Activated T-cell treated with anti-CD3 and anti-CD28 coated beads, Interleukin-2, amount 50 U/mL, for 1 hour (primary cell): ENCODE measurements around the gene NAALADL1.
"Not testable (repeated sequence)": the region's sequence is repeated elsewhere in the genome, so short reads cannot be mapped to it uniquely, and the experiment has no call there.

Experiments used
- DNase-seq: peaks from one replicate; pipeline ENCODE4 v3.0.0-alpha.2; 2020

NAALADL1 gene

DNA sequence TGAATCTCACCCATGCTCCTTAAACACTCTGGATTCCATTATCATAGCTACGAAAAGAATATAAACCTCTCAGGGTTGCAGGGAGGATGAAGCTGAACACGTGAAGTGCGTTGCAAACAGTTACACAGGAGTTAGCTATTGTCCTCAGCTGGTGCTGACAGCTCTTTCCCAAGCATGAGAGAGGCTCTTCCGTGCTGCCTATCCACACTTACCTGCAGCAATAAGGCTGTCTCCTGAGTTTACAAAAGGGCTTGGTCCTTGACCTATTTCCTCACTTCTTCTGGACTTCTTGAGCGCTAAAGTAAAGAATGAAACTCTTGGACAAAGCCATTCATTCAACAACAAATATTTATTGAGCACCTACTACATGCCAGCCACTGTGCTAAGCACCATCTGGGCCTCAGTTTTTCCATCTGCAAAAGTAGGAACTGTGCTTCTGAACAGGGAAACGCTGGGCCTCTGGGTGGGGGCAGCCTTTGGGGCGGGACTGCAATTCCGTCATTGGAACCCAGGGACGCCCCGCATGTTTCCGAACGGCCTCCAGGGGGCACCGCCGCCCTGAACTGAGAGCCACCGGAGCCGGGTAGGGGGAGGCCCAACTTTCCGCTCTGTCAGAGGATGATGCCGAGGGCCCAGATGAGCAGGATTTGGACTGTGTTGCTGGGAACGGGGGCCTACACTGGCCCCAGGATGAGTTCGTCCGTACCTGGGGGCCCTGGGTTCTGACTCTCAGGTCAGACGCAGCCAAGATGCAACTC, 45.0 kb downstream of the NAALADL1 start:
- DNase-seq = peak; percentile 91

DNA sequence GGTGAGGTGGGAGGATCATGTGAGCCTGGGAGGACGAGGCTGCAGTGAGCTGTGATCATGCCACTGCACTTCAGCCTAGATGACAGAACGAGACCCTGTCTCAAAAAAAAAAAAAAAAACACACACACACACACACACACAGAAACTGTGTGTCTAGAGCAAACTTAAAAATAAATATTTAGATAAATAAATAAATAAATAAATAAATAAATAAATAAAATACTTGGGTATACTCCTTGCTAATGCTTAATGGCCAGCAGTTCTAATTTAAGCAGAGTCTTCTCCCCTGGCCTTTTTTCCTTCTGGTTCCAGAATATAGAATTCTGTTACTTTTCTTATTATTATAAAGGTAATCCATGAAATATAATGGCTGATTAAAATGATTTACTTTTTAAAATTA, 49.5 kb downstream of the NAALADL1 start:
- DNase-seq = no peak

DNA sequence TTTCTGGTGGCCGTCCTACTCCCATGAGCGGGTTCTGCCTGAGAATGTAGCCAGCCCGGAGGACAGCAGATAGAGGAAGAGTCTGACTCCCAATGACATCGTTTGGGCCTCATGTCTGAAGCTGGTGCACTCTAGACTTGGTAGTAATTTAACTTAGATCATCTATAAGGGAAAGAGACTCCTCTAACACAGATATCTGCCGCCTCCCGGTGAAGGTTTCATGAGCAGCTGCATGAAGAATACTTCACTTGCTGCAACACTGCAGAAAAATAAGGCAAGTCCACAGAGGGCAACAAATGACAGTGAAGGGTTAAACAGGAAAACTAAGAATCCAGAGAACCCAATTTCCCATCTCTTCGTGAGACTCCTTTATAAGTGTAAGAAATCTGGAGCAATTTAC, 50.3 kb downstream of the NAALADL1 start:
- no peak for DNase-seq

DNA sequence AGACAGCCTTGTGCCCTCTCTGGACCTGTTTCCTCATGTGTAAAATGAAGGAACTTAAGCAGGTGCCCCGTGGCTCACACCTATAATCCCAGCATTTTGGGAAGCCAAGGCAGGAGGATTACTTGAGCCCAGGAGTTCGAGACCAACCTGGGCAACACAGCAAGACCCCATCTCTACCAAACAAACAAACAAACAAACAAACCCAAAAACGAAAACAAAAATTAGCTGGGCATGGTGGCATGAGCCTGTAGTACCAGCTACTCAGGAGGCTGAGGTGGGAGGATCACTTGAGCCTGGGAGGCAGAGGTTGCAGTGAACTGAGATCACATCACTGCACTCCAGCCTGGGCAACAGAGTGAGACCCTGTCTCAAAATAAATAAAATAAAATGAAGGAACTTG, 54.4 kb downstream of the NAALADL1 start:
- not testable (repeated sequence) for DNase-seq

DNA sequence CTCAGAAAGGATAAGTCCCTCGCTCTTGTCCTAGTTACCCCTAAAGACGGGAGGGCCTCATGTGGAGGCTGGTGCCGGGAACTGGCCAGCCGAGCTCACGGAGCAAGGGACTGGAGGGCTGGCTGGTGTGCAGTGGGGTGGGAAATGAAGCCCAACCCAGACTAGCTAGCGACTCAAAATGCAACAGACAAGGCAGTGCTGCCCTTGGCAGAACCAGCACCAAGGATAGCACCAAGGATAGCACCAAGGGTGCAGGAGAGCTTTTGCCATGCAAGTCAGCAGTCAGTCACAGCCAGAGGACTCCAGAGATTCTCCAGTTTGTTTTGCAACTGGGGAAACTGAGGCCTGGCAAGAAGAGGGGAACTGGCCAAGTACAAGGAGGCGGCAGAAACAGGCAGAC, 55.1 kb downstream of the NAALADL1 start:
- DNase-seq = no peak

DNA sequence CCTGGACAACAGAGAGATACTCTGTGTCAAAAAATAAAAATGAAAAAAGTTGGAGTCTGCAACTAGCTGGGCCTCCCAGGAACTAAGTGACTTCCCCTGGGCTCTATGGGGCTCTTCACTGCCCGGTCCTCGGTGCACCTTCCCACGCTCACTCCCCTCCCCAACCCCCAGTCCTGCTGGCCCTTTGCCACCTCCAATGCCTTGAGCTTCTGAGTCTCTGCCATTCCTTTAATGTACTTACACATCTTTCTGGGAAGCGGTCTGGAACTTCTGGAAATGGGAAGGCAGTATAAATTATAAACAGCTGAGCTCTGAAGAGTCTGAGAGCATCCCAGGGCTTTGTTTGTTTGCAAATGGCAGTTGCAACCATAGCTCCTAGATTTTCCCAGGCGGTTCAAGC, 55.6 kb downstream of the NAALADL1 start:
- DNase-seq = no peak

DNA sequence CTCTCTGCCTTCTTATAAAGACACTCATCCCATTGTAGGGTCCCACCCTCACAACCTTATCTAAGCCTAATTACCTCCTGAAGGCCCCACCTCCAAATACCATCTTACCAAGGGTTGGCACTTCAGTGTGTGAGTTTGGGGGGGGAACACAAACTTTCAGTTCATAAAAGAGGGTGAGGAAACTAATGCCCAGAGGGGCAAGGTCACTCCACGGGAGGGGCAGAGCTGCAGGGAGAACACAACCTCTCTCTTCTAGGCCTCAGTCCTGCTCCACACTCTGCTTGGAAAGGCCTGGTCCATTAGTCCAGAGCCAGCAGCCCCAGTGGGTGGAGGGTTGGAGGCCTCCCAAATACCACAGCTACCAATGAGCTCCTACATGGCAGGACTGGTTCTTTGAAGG, 58.9 kb downstream of the NAALADL1 start:
- DNase-seq = no peak

DNA sequence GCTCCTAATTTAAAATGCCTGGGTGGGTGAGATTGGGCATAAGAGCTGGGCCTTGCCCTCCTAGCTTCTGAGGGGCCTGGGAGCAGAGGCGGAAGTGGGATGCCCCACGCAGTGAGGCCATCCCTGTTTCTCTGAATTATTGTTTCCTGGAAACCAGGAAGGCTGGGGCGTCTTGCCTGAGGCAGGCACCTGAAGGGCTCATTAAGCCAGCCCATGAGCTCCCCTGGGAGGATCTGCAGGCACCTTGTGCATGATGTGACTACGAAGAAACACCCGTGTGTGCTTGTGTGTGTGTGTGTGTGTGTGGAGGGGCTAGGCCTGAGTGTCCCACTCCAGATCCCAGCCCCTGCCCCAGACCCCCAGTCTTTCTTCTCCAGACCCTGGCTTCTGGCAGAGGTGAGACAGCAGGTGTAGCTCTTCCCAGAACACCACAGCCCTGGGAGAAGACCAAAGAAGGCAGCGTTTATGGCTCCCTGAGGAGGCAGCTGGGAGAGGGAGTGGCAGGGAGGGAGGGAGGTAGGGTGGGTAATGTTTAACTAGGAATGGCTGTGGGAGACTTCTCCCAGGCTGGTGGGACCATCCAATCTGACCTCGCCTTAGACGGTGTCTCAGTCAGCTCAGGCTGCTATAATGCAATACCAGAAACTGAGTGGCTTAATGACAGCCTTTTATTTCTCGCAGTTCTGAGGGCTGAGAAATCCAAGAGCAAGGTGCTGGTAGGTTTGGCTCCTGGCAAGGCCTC, 59.5 kb downstream of the NAALADL1 start:
- no peak for DNase-seq

DNA sequence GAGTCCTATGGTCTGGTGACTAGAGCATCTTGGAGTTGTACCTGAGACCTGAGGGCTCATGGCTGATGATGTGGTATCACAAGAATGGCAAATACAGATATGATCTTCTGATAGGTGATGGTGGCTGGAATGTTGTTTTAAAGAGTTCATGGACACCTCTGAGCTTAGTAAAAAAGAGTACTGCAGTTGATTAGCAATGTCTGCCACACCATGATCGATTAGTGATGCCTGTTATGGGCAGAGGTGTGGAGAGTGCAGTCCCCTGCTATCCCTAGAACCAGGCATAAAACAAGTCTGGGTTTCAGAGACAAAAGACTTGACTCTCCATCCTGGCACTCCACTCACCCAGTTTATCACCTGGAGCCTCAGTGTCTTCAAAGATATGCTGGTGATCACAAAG, 60.2 kb downstream of the NAALADL1 start:
- DNase-seq = no peak

DNA sequence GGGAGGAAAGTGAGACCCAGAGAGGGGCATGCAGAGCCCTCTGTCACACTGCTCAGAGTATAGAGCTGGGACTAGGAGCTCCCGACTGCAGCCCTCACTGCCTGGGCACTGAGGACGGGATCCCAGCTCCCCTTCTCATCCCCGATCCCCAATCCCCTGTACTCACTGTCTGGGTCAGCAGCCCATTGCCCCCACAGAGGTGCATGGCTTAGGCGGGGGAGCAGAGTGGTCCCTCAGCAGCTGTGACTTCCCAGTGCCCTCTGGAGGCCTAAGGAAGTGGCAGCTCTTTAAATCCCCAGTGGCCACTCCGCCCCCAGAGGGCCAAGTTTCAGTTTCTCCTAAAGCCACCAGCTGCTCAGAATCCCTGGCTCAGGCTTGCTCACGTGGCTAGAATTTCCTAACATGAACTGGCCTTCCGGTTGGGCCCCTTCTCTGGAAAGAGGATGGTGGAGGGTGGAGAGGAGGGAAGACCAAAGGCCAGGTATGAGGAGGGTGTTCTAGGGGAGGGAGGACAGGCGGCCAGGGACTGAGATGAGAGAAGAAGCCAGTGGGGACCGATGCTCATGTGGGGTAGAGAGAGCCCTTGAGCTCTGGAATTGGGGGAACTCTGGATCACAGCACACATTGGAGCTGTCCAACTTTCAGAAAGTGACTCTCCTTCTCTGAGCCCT, 61.5 kb downstream of the NAALADL1 start, which contains the start of gene BATF2:
Gene BATF2, minus strand, starts transcription at position 262 of the 671 bp plus-strand sequence. Its CDS starts 57 bp downstream, at position 205.
- DNase-seq = no peak

DNA sequence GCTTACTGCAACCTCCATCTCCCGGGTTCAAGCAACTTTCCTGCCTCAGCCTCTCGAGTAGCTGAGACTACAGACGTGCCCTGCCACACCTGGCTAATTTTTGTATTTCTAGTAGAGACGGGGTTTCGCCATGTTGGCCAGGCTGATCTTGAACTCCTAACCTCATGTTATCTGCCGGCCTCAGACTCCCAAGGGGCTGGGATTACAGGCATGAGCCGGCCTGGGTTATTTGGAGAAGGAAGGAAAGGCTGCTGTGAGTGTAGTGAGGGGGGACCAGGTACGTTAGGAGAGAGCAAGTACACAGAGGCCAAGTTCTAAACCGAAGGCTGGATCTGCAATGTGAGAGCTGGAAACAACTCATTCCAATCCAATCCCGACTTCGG, 62.0 kb downstream of the NAALADL1 start:
- no peak for DNase-seq
